Tibial nerve (tissue), 4 donors: Measurements from ENCODE around the gene RAB6B.
A peak's percentile ranks its signal among the peaks of the same experiment; 100 is the strongest.

Experiments
- EP300 ChIP-seq, 2 donors: sonication (generic); formaldehyde crosslinking; IDR thresholded peaks; one replicate each; pipeline ENCODE4 v1.6.1; 2017; ENCODE audit warnings: antibody characterized with exemption in 2 of 2, mild to moderate bottlenecking in 1 of 2
- POLR2A ChIP-seq, 2 donors: fragments of 450-650 bp; IDR thresholded peaks; one replicate each; pipeline ENCODE4 v1.6.1; 2017; ENCODE audit warnings: antibody characterized with exemption in 2 of 2, mild to moderate bottlenecking in 2 of 2, moderate library complexity in 2 of 2
- TF ChIP-seq, protein P1 (sequence below), 5 experiments: fragments of 200-600 bp in 3 of 5; fragments of 450-650 bp in 2 of 5; sonication (generic) in 3 of 5; IDR thresholded peaks; one replicate each; pipeline ENCODE4 v1.5.1; 2016 to 2019; ENCODE audit warnings: antibody characterized with exemption in 5 of 5, mild to moderate bottlenecking in 3 of 5, moderate library complexity in 2 of 5

DNA sequence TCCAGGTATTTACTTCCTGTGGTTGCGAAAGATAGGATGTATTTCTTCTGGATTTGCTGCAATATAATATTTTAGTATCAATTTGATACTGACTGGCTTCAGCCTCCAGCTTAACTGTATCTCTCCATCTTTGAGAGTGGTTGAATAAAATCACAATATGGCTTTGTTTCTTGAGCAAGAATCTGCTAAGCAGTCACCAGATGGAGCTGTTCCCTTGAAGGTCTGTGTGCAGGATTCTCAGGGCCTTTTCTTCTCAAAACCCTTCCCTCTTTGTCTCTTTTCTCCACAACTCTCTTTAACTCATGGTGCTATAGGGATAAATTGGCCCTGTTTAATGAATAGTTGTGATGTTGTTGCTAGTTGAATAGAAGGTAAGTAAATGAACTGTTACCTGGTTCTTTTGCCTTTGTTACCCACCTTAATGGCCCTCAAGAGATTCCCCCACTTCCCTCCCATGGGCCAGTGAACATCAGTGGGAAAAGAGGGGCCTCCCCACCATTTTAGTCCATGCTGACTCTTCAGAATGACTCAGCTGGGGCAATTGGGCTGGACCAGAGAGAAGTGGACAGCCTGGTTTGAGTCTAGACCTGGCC lies 34.8 kb upstream of the RAB6B start:
- TF ChIP-seq, protein P1, sequence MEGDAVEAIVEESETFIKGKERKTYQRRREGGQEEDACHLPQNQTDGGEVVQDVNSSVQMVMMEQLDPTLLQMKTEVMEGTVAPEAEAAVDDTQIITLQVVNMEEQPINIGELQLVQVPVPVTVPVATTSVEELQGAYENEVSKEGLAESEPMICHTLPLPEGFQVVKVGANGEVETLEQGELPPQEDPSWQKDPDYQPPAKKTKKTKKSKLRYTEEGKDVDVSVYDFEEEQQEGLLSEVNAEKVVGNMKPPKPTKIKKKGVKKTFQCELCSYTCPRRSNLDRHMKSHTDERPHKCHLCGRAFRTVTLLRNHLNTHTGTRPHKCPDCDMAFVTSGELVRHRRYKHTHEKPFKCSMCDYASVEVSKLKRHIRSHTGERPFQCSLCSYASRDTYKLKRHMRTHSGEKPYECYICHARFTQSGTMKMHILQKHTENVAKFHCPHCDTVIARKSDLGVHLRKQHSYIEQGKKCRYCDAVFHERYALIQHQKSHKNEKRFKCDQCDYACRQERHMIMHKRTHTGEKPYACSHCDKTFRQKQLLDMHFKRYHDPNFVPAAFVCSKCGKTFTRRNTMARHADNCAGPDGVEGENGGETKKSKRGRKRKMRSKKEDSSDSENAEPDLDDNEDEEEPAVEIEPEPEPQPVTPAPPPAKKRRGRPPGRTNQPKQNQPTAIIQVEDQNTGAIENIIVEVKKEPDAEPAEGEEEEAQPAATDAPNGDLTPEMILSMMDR (IDR thresholded peaks at IDR 0.05) = peak; percentile 35 to 63 (median 44)
- TF ChIP-seq EP300 (IDR thresholded peaks at IDR 0.05) = no peak
- TF ChIP-seq POLR2A (IDR thresholded peaks at IDR 0.05) = no peak
